NB4 (cell line): Measurements from ENCODE around the gene CD302.

Experiments used
- CTCF ChIP-seq: IDR thresholded peaks from one replicate; pipeline ENCODE4 v1.5.1; 2012; ENCODE audit warnings: low read depth, low read length
- MAX ChIP-seq: IDR thresholded peaks from 2 replicates; pipeline ENCODE4 v1.6.1; 2011; ENCODE audit warnings: low read depth, low read length
- MYC ChIP-seq: IDR thresholded peaks from 2 replicates; pipeline ENCODE4 v1.6.1; 2011; ENCODE audit warnings: low read depth, low read length
- POLR2A ChIP-seq: IDR thresholded peaks from 2 replicates; pipeline ENCODE4 v1.6.1; 2011; ENCODE audit warnings: mild to moderate bottlenecking; ENCODE audit not compliant: insufficient read length; ENCODE audit errors: extremely low read depth

GRCh38 chr2:159753797-159754196 lies 44.2 kb downstream of the CD302 start:
- TF ChIP-seq CTCF (no peak), POLR2A (no peak), MAX (no peak), MYC (no peak)
